Measurements from ENCODE around the gene ZNHIT2.

DNA sequence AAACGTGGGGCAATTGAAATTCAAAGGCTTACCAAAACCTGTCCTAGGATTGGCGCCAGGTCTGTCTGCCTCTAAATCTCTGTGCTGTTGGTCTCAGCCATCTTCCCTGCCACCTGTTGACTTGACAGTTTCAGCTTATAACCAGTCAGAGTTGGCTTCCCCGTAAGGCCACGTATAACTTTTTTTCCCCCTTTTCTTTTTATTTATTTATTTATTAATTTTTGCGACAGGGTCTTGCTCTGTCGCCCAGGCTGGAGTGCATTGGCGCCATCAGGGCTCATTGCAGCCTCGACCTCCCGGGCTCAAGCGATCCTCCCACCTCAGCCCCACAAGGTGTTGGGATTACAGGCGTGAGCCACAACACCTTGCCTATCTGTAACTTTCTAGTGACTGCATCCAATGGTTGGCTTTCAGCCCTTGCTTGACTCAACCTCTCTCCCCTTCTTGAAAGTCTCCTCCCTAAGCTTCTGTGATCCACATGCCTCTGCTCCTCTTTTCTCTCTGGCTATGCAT is 18.2 kb upstream of the ZNHIT2 start:
- TF ChIP-seq, protein P1, sequence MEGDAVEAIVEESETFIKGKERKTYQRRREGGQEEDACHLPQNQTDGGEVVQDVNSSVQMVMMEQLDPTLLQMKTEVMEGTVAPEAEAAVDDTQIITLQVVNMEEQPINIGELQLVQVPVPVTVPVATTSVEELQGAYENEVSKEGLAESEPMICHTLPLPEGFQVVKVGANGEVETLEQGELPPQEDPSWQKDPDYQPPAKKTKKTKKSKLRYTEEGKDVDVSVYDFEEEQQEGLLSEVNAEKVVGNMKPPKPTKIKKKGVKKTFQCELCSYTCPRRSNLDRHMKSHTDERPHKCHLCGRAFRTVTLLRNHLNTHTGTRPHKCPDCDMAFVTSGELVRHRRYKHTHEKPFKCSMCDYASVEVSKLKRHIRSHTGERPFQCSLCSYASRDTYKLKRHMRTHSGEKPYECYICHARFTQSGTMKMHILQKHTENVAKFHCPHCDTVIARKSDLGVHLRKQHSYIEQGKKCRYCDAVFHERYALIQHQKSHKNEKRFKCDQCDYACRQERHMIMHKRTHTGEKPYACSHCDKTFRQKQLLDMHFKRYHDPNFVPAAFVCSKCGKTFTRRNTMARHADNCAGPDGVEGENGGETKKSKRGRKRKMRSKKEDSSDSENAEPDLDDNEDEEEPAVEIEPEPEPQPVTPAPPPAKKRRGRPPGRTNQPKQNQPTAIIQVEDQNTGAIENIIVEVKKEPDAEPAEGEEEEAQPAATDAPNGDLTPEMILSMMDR (IDR thresholded peaks at IDR 0.05): no peak
- TF ChIP-seq POLR2A (IDR thresholded peaks at IDR 0.05; ENCODE audit: low read depth) (no peak), EP300 (IDR thresholded peaks at IDR 0.05) (no peak), POLR2AphosphoS5 (IDR thresholded peaks at IDR 0.05) (no peak)
